Thyroid gland (tissue), 4 donors: ENCODE results near the gene SLC11A2. TPM values are rescaled to one million over a fixed set of nuclear protein-coding genes. Genes with fewer than 3 reads are reported as not detected.

Experiments
- DNase-seq, 2 donors: peaks; one replicate each; pipeline ENCODE4 v3.0.0-alpha.2; 2019
- H3K27ac ChIP-seq, 3 donors: fragments of 200-600 bp; sonication (generic); 1 replicate in 2 of 3; 2 replicates in 1 of 3; pipeline ENCODE4 v1.5.1; 2016 to 2019; ENCODE audit warnings: mild to moderate bottlenecking in 1 of 3, moderate library complexity in 1 of 3
- H3K27me3 ChIP-seq: fragments of 200-600 bp; sonication (generic); one replicate; pipeline ENCODE4 v1.5.1; 2019
- H3K36me3 ChIP-seq, 2 donors: fragments of 200-600 bp; sonication (generic); one replicate each; pipeline ENCODE4 v1.5.1; 2016 to 2019
- H3K4me1 ChIP-seq, 2 donors: fragments of 200-600 bp; sonication (generic); one replicate each; pipeline ENCODE4 v1.5.1; 2017 to 2019
- H3K4me3 ChIP-seq, 3 donors: fragments of 200-600 bp; sonication (generic); replicated peaks in 1 of 3; 1 replicate in 2 of 3; 2 replicates in 1 of 3; pipeline ENCODE4 v1.5.1; 2016; ENCODE audit warnings: mild to moderate bottlenecking in 1 of 3
- H3K9me3 ChIP-seq: fragments of 200-600 bp; sonication (generic); one replicate; pipeline ENCODE4 v1.5.1; 2017
- POLR2A ChIP-seq, 2 donors: fragments of 450-650 bp; IDR thresholded peaks; one replicate each; pipeline ENCODE4 v1.6.1; 2017; ENCODE audit warnings: antibody characterized with exemption in 2 of 2, mild to moderate bottlenecking in 2 of 2, moderate library complexity in 1 of 2
- WGBS, 2 donors: methylation state at CpG; one replicate each; pipeline ENCODE4 v1.1.5; 2017; 5-methylcytosine and 5-hydroxymethylcytosine counted together
- intact Hi-C: fragments of 100-400 bp; cut with DNase I; formaldehyde crosslinking; loops from one replicate; pipeline ENCODE4 v1.15.1; 2023
- total RNA-seq, 4 donors: library from RNA; depleted of rRNA; stranded (reverse); fragments of >200 nt; gene quantifications; one replicate each; pipeline ENCODE4 v1.2.3, GENCODE V29; 2016
- TF ChIP-seq, protein P1 (sequence below), 6 experiments: fragments of 200-600 bp in 3 of 6; fragments of 450-650 bp in 3 of 6; sonication (generic) in 3 of 6; IDR thresholded peaks; one replicate each; pipeline ENCODE4 v1.5.1; 2016 to 2019; ENCODE audit warnings: antibody characterized with exemption in 6 of 6, mild to moderate bottlenecking in 2 of 6, inconsistent platforms in 1 of 6, moderate library complexity in 1 of 6

Gene SLC11A2
- total RNA-seq, 4 donors from 2014 or later: 100 to 163 (median 140) TPM

DNA sequence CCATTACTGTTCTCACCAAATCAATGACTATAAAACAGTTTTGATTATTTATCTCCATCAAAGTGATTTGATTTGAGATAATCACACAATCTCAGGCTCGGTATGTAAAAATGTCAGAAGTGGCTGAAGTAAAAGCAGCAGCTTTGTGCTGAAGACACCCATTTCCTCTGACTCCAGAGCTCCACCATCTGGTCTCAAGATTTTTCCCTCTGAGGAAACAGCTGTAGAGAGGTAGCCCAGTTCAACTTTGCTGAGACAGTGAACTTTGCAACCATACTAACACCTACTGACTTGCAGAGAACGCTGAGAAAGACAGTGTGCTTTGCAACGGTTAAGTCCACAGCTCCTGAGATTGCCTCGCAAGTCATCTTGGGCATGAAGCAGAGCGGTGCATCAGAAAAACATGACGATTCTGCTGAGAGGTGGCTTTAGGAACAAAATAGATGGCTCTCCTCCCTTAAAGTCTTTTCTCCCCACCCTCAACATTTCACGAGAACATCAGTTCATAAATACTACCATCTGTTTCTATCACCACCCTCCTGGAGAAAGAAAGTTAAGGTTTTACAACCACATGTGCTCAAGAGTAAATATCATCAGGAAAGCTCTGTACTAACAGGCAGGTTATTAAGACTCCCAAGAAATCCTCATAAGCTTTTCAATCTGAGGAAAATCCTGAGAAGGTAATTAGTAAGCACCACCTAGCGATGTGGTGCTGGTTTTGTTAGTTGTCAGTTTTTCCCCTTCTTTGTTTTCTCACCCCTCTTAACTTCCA lies 39.0 kb downstream of the SLC11A2 start:
- DNase-seq: peak; percentile 48 to 50
- intact Hi-C loops: loop anchor here (5.0 kb wide), 1 partner anchor 160 kb away; no protein-coding TSS in a partner anchor
- no peak for TF ChIP-seq POLR2A (IDR thresholded peaks at IDR 0.05)
- TF ChIP-seq, protein P1, sequence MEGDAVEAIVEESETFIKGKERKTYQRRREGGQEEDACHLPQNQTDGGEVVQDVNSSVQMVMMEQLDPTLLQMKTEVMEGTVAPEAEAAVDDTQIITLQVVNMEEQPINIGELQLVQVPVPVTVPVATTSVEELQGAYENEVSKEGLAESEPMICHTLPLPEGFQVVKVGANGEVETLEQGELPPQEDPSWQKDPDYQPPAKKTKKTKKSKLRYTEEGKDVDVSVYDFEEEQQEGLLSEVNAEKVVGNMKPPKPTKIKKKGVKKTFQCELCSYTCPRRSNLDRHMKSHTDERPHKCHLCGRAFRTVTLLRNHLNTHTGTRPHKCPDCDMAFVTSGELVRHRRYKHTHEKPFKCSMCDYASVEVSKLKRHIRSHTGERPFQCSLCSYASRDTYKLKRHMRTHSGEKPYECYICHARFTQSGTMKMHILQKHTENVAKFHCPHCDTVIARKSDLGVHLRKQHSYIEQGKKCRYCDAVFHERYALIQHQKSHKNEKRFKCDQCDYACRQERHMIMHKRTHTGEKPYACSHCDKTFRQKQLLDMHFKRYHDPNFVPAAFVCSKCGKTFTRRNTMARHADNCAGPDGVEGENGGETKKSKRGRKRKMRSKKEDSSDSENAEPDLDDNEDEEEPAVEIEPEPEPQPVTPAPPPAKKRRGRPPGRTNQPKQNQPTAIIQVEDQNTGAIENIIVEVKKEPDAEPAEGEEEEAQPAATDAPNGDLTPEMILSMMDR (IDR thresholded peaks at IDR 0.05): peak; percentile 25 to 65 (median 50)
- H3K4me3 ChIP-seq: no peak overlapping the region
- peaks cover 25 to 28% of the 10 kb centered on the region in 2 donors for H3K36me3 ChIP-seq
- 45 to 50% methylated on average over 8 of the region's 8 CpGs for WGBS, 2 donors
- peak overlapping the region in 2 of 3 donors; percentile 37 to 68 for H3K27ac ChIP-seq
- peaks cover 15 to 30% of the 10 kb centered on the region in 2 donors for H3K4me1 ChIP-seq
- no peaks in the 10 kb centered on the region for H3K27me3 ChIP-seq
- no peaks in the 10 kb centered on the region for H3K9me3 ChIP-seq

DNA sequence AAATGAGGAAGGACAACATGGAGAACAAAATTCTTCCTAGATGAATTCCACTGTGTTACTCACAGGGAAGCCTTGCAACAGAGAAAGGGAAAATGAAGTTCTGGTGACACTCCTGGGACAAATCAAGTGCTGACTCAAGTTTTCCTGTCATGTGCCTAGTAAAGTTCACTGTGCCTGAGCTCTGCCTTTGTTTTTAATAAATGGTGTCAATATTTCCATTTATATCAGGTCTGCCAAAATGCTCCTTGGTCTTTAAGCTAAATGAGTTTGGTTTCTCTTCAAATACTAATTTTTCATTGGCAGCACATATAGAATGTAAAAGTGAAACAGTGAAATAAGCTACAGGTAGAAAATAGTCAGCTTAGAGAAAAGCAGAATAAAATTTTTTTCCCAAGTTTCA lies 40.9 kb downstream of the SLC11A2 start:
- peak overlapping the region; percentile 68 to 88 (median 80) for H3K27ac ChIP-seq
- peaks cover 15 to 37% of the 10 kb centered on the region in 2 donors for H3K4me1 ChIP-seq
- H3K4me3 ChIP-seq: no peak overlapping the region
- H3K36me3 ChIP-seq: peaks cover 7 to 10% of the 10 kb centered on the region in 2 donors
- H3K27me3 ChIP-seq: no peaks in the 10 kb centered on the region
- no peaks in the 10 kb centered on the region for H3K9me3 ChIP-seq
- peak in 1 of 2 donors; percentile 33 for TF ChIP-seq POLR2A (IDR thresholded peaks at IDR 0.05)
- TF ChIP-seq, protein P1 (IDR thresholded peaks at IDR 0.05): no peak
- intact Hi-C loops: loop anchor here (5.0 kb wide), 1 partner anchor 158 kb away; no protein-coding TSS in a partner anchor
- peak in 1 of 2 donors; percentile 19 for DNase-seq

DNA sequence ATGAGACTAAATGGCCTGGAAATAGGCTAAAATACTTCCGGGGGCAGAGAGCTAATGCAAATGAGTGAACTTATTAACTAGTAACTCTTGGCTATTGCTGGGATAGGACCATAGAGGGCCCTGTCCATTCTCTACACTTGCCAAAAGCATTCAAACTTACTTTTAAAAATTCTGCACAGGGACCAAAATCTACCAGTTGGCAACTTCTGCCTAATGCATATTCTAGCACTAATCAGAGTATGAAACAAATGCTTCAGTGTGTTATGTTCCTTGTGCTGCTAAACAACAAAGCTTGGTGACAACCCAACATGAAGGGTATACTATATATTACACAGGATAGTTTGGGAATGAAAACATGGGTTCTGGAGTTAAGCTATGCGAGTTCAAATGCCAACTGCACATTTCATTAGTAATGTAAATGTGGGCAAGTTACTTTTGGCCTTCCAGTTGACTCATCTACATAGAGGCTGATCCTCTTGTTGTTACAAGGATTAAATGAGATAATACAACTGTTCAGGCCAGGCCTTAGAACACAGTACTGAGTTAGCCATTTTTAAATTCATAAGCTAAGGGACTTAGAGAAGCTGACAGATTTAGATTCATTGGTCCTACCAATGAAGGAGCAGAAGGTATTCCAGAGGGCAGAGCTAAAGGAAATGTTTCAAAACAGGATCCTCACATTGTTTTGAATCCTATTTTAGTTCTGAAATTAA lies 41.4 kb downstream of the SLC11A2 start:
- Histone ChIP-seq H3K27me3 (no peaks in the 10 kb centered on the region), H3K27ac (peak overlapping the region; percentile 68 to 88 (median 80)), H3K9me3 (no peaks in the 10 kb centered on the region), H3K36me3 (peaks cover 6 to 7% of the 10 kb centered on the region in 2 donors), H3K4me1 (peaks cover 15 to 42% of the 10 kb centered on the region in 2 donors), H3K4me3 (no peak overlapping the region)
- 45 to 49% methylated on average over 2 of the region's 2 CpGs for WGBS, 2 donors
- TF ChIP-seq, protein P1 (IDR thresholded peaks at IDR 0.05): peak in 1 of 6 experiments; percentile 8
- no peak for TF ChIP-seq POLR2A (IDR thresholded peaks at IDR 0.05)
- no peak for DNase-seq
- intact Hi-C loops: loop anchor here (5.0 kb wide), 2 partner anchors 57 to 157 kb away; a partner anchor contains a TSS

DNA sequence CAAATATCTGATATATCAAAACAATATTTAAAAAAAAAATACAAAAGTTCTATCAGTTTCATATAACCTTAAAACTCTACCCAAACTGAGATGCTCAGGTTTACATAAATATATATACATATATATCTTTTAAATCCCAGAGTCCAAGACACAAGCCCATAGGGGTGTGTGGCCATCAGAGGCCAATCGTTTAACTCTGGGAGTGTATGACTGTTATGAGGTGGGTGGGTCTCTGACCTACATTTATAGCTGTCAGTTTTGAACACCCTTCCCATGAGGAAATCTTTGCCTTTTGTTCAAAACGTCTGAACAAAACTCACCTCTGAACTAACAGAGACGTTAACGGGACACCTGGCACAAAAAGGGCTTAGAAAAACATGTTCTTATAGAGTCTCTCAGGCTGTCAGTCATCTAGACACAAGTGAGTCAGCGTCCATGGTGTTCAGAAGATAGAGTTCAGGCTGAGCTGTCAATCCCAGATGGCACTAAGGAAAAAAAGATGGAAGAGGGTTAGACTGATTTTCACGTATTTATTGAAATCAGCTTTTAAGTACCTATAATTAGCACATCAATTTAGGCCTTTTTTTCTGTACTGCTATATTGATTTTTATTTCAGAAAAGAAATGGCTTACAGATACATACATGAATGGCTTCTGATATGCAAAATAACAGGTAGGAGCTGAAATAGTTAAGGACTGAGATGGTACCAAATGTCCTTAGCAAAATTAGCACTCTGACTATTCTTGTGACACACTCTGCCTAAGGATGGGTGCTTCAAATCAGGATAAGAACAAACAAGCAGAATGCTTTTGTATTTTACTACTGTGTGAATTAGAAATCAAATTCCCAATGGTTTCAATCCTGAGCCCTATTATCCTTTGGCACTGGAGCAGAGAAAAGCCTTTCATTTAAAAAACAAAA lies 44.6 kb downstream of the SLC11A2 start:
- no peak for TF ChIP-seq POLR2A (IDR thresholded peaks at IDR 0.05)
- TF ChIP-seq, protein P1 (IDR thresholded peaks at IDR 0.05): no peak

More for the DNA sequence above, 44.6 kb downstream of the SLC11A2 start:
- intact Hi-C loops: loop anchor here (5.0 kb wide), 1 partner anchor 54 kb away; a partner anchor contains a TSS
- no peaks in the 10 kb centered on the region for H3K36me3 ChIP-seq
- WGBS, 2 donors: 38 to 44% methylated on average over 6 of the region's 6 CpGs
- DNase-seq: no peak
- no peaks in the 10 kb centered on the region for H3K9me3 ChIP-seq
- H3K27ac ChIP-seq: peak overlapping the region in 2 of 3 donors; percentile 3 to 21
- H3K4me1 ChIP-seq: peaks cover 19 to 41% of the 10 kb centered on the region in 2 donors
- no peak overlapping the region for H3K4me3 ChIP-seq
- H3K27me3 ChIP-seq: no peaks in the 10 kb centered on the region
